HL-60/S4 treated with phorbol 12-myristate 13-acetate at 8.2 ng/mL for 4 days and 3 days (cell line): ENCODE results near the gene ATP8B3.

Experiments used
- in situ Hi-C: fragments of 300-500 bp; cut with MboI; formaldehyde crosslinking; loops from 2 replicates; pipeline ENCODE4 v1.15.0; 2022; ENCODE audit warnings: low sequenced_read_pairs

The ATP8B3 gene

DNA sequence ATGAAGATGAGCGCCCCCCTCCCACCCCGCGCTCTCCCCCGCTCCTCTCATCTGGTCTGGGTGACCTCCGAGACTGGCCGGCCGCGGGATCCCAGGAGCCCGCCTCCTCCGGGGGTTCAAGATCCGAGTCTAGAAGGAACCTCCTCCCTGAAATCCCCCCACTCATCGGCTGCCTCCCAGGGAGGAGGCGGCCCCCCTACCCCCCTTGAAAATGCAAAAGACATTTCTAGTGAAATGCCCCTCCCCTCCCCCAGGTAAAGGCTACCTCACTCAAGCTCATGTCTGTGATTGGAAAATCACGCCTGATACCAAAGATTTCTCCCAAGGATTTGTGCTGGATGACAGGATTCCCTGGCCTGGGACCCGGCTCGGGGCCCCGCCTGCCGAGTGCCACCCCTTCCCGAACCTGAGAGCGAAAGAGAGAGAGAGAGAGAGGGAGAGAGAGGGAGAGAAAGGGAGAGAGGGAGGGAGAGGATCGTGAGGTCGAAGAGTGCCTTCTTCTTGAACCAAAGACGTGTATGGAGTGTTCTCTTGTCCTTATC lies 35.4 kb downstream of the ATP8B3 start:
- in situ Hi-C loops: loop anchor here (10.0 kb wide), 1 partner anchor 102 kb away; no protein-coding TSS in a partner anchor

DNA sequence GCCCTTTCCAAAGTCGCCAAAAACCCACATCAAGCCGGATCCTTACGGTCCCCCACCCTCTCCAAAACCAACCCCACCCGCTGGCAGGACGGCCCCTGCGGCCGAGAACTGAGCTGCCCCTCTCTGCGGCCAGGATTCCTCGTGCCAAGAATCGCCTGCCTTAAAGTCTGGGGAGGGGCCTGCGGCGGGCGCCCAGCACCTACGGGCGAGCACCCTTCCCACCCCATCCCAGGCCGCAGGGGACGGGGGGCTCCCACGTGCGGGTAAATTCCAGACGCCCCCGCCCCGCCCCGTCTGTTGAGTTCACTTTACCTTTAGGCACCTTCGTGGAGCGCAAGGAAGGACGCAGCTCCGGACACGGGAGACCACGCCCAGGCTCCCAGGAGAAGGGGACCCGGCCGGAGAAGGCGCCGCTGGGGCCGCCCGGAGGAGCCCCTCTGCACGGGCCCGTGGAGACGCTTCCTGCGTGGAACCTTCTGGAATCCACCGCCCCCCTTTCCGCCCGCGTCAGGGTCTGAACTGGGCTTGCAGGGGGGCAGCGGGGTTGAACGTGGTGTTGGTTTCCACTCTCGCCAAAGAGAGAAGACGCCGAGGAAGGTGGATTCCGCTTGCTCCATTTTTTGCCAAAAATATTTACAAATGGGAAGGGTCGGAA lies 36.0 kb downstream of the ATP8B3 start:
- in situ Hi-C loops: loop anchor here (10.0 kb wide), 1 partner anchor 101 kb away; no protein-coding TSS in a partner anchor

DNA sequence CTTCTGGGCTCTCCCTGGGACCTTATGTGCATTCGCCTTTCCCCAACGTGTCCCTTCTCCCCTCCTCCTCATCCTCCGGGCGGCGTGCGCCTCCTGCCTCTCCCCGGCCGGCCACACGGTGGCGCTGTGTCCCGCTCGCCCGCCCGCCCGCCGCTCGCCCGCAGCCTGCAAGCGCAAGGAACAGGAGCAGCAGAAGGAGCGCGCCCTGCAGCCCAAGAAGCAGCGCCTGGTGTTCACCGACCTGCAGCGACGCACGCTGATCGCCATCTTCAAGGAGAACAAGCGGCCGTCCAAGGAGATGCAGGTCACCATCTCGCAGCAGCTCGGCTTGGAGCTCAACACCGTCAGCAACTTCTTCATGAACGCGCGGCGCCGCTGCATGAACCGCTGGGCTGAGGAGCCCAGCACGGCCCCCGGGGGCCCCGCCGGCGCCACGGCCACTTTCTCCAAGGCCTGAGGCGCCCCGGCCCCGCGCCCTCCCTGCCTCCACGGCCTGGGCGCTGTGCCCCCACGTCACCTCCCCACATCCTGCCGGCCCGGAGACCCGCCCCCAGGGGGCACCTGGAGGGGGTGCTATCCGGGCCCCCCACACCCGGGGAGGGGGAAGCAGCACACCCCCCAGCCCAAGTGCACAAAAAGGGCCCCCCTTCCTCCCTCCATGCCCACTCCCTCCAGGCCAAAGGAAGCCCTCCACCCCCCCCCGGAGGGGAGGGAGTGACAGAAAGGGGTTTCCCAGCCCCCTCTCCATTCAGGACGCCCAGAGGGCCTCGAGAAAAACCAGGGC lies 36.9 kb downstream of the ATP8B3 start:
- in situ Hi-C loops: loop anchor here (10.0 kb wide), 1 partner anchor 100 kb away; no protein-coding TSS in a partner anchor

DNA sequence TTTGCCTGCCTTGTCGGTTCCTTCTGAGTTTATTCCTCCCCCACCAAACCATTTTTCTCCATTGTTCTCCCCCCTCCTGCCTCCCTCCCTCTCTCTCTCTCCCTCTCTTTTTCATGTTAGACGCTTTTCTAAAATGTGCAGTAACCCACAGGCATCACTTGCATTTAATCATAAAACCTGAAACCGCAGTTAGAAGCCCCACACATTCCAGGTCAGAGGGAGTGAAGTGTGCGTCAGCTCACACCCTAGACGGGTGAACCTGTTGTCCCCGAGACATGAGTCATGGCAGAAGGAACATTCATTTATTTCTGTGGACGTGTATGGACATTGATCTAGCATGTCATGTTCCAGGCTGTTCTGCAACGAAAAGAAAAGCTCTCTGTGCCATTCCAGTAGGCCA lies 38.9 kb downstream of the ATP8B3 start:
- in situ Hi-C loops: loop anchor here (10.0 kb wide), 1 partner anchor 98 kb away; no protein-coding TSS in a partner anchor

DNA sequence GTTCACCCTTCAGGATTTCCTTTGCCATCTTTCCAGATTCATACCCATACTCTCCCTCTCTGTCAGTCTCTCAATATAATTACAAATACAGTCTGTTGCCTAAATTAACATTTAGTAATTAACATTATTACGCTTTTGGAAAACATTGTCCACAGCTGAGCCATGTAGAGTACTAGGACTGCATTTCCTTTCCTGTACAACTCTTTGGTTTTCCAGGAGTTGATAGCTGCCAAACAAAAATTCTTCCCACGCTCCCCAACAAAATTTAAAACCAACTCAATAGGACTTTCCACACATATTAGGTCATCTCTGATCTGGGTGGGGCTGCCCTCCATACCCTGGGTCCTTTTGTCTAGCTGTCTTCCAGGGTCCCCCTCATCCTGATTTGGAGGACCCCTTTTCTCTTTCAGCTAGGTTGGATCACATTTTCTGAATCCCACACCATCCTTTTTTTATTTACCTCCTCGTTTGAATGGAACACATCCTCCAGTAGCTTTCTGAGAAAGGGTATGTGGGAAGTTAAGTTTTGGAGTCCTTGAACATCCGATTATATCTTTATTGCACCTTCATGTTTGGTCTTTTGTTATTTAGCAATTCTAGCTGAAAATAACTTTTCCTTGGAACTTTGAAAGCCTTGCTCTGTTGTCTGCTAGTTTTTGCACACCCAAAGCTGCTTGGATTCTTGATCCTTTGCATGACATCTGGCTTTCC lies 41.1 kb downstream of the ATP8B3 start:
- in situ Hi-C loops: loop anchor here (10.0 kb wide), 1 partner anchor 96 kb away; no protein-coding TSS in a partner anchor

DNA sequence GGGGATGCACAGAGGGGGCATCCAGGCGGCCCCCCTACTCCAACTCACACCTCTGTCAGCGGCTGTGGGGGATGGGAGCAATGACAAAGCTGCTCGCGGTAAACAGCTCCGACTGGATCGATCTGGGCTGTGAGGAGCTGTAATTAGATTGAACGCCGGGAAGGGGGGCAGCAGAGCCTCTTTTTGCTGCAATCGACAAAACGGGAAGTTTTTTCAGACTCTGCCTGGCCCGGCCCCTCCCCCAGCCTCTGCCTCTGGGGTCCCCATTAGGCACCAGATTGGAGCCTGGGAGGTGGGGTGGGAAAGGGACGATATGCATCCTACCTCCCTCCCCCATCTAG lies 42.5 kb downstream of the ATP8B3 start:
- in situ Hi-C loops: no loop called here

DNA sequence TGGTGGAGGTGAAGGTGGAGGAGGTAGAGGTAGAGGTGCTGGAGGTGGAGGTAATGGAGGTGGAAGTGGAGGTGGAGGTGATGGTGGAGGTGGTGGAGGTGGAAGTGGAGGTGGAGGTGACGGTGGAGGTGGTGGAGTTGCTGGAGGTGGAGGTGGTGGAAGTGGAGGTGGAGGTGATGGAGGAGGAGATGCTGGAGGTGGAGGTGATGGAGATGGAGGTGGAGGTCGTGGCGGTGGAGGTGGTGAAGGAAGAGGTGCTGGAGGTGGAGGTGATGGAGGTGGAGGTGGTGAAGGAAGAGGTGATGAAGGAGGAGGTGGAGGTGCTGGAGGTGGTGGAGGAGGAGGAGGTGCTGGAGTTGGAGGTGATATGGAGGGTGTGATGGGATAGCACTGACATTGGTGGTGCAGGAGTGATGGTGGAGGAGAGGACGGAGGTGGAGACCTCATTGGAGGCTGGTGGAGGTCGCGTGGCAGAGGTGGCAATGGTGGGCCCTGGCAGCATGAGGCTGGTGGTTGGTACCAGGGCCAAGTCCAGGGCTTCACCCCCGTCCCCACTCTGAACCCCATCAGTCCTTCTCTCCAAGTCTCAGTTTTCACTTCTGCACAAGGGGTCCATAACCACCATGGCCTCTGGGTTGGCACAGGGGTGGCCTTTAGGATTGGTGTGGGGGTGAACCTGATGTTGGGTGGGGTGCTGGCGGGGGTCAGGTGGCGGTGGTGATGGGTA lies 43.0 kb downstream of the ATP8B3 start:
- in situ Hi-C loops: no loop called here

DNA sequence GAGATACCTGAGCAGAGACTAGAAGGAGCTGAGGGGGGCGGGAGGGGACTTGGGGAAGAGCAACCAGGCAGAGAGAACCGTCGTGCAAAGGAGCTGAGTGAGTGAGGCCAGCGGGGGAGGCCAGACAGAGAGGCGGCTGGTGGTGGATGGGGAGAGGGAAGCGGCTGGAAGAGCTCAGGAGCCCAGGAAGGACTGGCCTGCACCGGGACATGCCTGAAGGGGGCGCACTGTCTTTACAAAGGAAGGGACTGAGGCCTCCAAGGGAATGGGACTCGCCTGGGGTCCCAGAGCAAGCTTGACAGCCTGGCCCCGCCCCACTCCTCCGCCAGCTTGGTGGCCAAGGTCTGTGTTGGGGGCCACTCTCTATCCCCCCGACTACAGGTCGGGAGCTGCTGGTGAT lies 43.8 kb downstream of the ATP8B3 start:
- in situ Hi-C loops: no loop called here

DNA sequence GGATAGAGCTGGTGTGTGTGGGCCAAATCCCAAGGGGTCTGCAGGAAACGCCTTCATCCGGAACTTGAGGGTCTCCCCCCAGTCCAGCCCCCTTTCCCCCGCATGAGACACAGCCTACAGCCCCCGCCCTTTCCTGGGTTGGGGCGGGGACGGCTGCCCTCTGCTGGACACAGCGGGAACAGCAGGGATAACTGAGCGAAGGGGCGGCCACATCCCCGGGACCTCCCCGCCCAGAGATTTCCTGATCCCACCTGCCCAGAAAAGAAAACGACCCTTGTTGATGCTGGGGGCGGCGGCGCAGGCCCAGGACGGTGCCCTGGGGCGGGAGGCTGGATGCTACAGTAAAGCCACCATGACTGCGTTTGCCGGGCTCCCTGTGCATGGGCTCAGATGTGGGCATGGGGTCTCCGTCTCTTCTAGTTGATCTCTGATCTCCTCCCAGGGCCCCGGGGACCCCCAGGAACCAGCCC lies 44.6 kb downstream of the ATP8B3 start:
- in situ Hi-C loops: no loop called here

DNA sequence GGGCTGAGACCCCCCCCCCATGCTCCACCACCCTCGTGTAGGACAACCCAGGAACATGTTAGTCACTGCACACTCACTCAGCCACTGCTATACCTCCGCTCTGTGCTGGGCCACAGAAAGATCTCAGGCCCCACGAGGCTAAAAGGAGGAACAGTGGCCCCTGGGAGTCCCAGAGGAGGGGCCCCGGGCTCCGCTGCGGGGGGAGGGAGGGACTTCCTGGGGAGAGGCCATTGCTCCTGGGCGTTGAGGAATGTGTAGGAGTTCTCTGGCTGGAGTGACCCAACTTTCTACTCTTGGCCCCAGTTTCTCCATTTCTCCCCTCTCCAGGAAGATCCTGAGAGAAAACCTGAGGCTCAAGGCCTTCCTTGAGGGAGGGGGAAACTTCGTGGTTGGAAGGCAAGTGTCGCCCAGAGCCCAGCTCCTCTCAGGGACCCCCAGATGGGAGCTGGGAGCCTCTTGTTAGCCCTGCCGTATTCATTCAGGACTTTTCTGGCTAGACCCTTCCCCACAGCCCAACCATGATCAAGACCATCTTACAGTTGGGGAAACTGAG lies 45.2 kb downstream of the ATP8B3 start:
- in situ Hi-C loops: no loop called here

DNA sequence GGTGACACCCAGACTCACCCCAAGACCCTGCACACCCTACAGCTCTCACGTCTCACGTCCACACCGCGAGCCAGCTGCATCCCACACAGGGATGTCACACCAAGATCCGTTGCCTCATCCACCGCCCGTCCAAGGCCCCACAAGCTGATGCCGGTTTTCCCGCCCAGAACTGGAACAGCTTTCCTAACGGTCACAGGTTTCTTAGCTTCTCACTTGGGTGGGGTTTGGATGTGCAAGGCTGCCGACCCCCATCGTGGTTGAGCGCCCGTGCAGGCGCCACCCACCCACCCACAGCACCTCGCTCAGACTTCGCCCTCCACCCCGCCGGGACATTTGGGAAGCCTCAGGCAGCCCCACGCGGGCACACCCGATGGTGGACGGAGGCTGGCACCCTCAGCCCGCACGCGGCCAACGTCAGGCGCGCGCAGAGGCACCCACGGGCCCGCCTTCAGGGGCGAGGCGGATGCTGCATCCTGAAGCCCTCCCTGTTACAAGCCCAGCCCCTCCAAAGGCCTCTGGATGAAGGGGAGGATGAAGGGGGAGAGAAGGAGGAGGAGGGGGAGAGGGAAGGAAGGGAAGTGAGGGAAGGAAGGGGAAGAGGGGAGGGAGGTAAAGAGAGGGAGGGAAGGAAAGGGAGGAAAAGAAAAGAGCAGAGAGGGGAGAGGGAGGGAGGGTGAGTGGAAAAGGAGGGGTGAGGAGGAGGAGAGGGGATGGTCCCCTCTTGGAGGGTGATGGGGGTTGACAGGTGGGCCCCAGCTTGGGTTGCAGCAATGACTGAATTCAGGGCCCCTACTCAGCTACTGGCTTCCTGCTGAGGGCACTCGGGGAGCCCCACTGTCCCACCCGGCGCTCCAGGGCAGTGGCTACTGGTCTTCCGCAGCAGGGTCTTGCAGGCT lies 45.9 kb downstream of the ATP8B3 start:
- in situ Hi-C loops: no loop called here

DNA sequence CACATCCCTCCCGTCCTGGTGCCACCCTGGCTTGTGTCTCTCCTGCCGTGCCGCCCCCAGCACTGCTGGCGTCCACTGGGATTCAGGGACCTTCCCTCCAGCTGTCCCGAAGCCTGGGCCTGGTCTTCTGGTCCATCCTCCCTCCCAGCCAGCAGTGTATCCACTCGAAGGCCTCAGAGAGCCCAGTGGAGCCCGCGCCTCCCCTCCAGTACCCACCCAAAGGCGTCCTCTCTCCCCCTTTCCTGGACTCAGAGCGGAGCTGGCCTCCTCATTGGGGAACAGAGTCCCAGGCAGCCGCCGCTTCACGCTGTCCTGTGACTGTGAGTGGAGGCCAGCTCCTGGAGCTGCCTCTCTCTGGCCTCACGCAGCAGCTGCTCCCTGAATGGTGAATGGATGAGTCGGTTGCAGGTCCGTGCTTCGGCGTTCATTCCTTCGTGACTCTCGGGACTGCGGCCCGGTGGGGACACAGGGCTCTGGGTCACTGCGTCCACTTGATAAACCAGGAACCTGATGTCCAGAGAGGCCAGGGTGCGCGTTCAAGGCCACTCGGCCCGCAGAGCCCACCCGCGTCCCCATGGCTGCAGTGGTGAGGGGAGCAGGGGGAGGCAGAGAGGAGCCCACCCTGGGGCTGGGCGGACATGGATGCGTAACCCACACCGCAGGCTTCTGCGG lies 46.7 kb downstream of the ATP8B3 start:
- in situ Hi-C loops: no loop called here

DNA sequence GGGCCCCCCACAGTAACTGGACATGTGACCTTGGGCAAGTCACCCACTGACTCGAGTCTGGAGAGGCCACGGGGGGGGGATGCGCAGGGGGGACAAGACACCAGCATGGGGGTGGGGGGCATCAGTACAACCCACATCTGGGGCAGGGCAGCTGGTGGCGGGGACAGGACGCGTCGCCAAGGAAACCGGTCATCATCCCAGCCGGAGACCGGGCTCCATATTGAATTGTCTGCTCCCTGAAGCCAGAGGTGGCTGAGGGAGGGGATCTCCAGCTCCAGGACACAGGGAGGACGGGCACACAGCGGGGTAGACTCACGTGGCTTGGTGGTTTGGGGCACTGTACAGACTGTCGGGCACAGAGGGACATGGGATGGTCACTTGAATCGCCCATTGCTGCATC lies 47.3 kb downstream of the ATP8B3 start:
- in situ Hi-C loops: no loop called here

DNA sequence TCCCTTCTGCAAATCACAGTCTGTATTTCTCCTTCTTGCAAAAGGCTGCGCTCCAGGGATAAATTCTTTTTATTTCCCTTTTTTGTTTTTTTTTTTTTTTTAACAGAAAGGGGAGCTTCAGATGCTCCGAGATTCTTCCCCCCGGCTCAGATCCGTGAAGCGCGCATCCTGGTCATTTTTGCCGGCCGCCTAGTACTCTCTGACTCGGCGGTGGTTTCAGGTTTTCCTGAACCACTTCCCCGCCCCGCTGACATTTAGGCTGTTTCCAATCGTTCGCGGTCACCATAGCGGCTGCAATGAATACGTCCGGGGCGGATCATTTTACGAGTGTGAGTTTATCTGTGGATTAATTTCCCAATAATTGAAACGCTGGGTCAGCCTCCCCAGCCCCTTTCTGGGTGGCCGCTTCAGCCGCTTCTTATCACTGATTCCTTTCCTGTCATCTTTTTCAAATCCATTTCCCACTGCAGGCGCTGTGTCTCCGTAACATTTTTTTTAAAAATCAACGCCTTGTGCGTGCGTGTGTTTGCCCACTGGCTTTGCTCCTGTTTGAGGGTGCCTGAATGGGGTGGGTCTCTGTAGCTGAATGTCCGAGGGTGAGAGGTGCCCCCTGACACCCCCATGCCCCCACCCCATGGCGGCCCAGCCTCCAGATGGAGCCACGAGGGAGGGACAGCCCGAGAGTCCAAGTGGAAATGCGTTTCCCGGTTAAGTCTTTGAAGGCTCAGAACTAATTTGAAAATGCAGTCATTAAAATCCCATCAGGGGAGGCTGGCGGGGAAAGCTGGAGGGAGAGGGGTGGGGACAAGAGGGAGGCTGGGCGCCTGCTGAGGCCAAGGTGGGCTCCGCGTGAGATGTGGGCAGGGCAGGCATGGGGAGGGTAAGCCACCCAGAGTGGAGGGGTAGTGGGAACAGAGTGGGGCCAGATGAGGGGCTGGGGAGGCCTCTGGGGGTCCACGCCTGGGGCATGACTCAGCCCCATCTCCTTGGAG lies 48.1 kb downstream of the ATP8B3 start:
- in situ Hi-C loops: no loop called here

DNA sequence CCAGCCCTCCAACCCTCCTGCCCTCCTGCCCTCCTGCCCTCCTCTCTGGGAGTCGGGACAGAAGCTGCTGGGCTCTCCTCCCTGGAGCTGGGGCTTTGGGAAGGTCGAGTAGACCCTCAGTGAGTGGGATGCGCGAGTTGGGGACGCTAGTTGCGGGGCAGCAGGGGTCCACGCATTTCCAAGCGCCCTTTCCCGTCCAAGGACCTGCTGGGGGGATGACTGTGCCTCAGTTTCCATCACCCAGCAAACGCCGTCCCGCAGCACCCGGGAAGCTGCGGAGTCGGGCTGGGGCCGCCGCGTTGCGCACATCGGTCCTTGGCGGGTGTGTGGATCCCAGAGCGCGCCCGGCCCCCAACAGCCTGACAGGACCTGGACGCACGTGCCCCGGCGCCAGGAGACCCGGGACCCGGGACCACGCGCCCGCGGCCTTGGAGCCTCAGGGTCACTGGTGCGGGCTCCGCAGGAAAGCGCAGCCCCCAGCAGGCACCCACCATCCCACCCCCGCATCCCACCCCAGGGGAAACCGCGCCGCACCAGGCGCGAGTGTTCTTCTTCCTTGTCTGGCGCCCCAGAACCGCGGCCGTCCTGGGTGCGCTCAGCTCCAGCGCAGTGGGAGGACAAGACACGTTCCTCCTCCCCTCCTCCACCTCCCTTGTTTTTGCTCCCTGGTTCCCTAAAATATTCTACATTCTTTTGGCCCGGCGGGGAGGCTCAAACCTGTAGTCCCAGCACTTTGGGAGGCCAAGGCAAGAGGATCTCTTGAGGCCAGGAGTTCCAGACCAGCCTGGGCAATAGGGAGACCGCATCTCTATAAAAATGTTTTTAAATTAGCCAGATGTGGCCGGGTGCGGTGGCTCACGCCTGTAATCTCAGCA lies 49.6 kb downstream of the ATP8B3 start:
- in situ Hi-C loops: no loop called here

DNA sequence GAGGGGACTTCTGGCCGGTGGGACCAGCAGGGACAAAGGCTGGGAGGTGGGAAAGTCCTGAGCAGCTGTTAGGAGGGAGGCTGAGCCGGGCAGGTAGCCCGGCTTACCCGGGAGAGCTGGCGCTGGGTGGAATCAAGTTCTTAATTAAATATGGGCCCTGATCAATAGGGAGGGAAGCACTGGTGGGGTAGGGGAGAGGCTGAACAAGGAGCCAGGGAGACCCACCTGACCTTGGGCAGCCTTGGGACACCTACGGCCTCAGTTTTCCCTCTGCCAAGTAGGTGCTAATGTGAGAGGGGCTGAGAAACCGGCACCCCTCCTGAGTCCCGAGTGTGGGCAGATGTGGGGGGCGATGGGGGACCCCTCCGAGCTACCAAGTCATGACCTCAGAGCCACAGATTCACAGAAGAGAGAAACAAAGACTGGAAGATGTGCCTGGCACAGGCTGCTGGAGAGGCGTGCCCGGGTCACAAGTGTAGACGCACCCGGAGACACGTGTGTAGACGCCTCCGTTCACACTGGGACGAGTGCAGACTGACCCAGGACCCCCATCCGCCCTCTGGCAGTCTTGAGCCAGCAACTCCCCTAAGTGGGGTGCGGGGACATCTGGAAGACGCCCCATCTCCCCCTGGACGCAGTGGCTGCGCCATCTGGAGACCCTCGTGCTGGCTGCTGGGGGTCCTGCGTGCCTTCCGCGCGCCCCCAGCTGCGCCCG lies 50.4 kb downstream of the ATP8B3 start:
- in situ Hi-C loops: no loop called here
